ENCODE data around the gene NR4A3. TPM values are rescaled to one million over a fixed set of nuclear protein-coding genes. Genes with fewer than 3 reads are reported as not detected.

The NR4A3 gene
- polyA plus RNA-seq, 1 donor (not counting 4 experiments of a cell fraction or from before 2014, with no cell fraction given): 0.16 TPM

DNA sequence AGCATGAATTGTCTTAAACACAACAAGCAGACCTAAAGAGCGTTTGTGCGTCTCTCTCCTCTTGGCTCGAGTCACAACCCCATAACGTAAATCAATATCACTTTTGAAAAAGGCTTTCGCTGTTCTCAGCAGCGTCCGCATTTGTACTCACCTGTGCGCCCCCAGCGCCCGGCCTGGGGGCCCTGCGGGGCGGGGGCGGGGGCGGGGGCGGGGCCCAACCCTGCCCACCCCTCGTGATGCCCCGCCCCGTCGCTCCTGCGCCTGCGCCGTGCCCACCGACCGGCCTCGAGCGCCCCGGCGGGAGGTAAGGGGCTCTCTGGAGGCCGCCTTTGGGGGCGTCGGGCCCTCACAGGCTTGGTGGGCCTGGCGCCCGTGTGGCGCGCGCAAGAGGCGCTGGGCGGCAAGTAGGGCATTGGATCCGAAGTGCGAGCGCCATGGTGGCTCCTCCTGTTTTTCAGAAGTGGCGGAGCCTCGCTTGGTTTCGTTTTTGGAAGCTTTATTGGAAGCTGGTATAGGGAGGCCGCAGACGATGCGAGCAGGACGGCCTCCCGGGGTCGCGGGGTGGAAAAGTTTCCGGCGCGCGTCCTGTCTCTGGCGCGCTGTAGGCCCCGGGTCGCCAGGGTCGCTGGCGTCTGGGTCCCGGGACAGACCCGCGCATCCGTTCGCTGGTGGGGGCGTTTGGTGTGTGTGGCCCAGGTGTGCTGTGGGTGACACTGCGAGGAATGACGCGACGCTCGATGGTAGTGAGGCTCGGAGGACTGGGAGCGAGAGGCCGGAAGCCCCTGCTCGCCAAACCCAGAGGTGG is 84.9 kb downstream of the NR4A3 start, which contains the start of gene STX17:
Gene STX17 (plus strand): TSS at position 252 of the 805 bp plus-strand sequence. CDS start 8,586 bp downstream, outside the sequence.
- Histone ChIP-seq H3K9me3 (ENCODE audit: control insufficient read depth, low read depth, low read length) (no peaks in the 10 kb centered on the region), H3K4me1 (ENCODE audit: control insufficient read depth, extremely low read depth, insufficient read depth, low read length) (peaks cover 13% of the 10 kb centered on the region), H2AFZ (ENCODE audit: control insufficient read depth, low read length) (peak within 1 kb of the TSS; percentile 70), H3K79me2 (ENCODE audit: control insufficient read depth, insufficient read depth, low read length) (peaks cover 29% of the 10 kb centered on the region), H3K9me1 (ENCODE audit: control insufficient read depth, extremely low read depth, insufficient read depth, low read length) (no peaks in the 10 kb centered on the region), H3K36me3 (ENCODE audit: control insufficient read depth in 2 of 2, extremely low read depth in 1 of 2, insufficient read depth in 2 of 2, low read length in 2 of 2) (no peaks in the 10 kb centered on the region), H3K4me2 (ENCODE audit: control insufficient read depth, extremely low read depth, insufficient read depth, low read depth, low read length) (peak within 1 kb of the TSS; percentile 96), H3K9ac (ENCODE audit: control insufficient read depth, extremely low read depth, insufficient read depth, low read length) (peak within 1 kb of the TSS; percentile 93), H3K4me3 (ENCODE audit: control insufficient read depth in 2 of 3, extremely low read depth in 1 of 3, insufficient read depth in 2 of 3, low read depth in 1 of 3, low read length in 3 of 3) (peak within 1 kb of the TSS; percentile 80 to 90 (median 87)), H4K20me1 (ENCODE audit: control insufficient read depth, extremely low read depth, insufficient read depth, low read length) (no peaks in the 10 kb centered on the region), H3K27me3 (ENCODE audit: control insufficient read depth, extremely low read depth, insufficient read depth, low read length) (no peaks in the 10 kb centered on the region), H3K27ac (ENCODE audit: control insufficient read depth, insufficient read depth, low read length) (peak within 1 kb of the TSS; percentile 87)
- DNase-seq (ENCODE audit: low read depth, low spot score) (no peak), FAIRE-seq (no peak)
- dilution Hi-C loops (cut with MboI; ENCODE audit: extremely low pct_ligation_motif_present, low sequenced_read_pairs): no loop called here
- no peak for TF ChIP-seq EZH2 (IDR thresholded peaks at IDR 0.05; ENCODE audit: low read length)
- TF ChIP-seq CTCF (optimal IDR thresholded peaks at IDR 0.05 in 1 of 3, IDR thresholded peaks at IDR 0.05 in 1 of 3, conservative IDR thresholded peaks at IDR 0.05 in 1 of 3; ENCODE audit: extremely low read depth in 1 of 3, insufficient read depth in 2 of 3, low read length in 3 of 3): no peak

DNA sequence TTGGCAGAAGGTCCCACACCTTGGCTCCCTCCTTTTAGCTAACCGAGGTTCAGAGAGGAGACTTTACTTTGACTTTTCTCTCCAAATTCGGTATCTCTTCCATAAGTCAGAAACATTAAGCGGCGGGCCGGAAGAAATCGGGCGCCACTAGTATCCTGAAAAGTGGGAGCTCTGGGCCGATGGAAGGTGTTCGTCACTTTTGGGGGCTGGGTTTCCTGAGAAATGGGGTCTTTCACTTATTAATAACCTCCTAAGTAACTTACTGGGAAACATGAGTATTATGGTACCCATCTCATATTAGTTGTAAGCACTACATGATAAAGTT is 85.5 kb downstream of the NR4A3 start:
- FAIRE-seq (no peak), DNase-seq (ENCODE audit: low read depth, low spot score) (no peak)
- no peaks in the 10 kb centered on the region for H3K27me3 ChIP-seq (ENCODE audit: control insufficient read depth, extremely low read depth, insufficient read depth, low read length)
- peak overlapping the region; percentile 91 for H3K4me2 ChIP-seq (ENCODE audit: control insufficient read depth, extremely low read depth, insufficient read depth, low read depth, low read length)
- no peaks in the 10 kb centered on the region for H3K9me3 ChIP-seq (ENCODE audit: control insufficient read depth, low read depth, low read length)
- no peaks in the 10 kb centered on the region for H4K20me1 ChIP-seq (ENCODE audit: control insufficient read depth, extremely low read depth, insufficient read depth, low read length)
- H3K9ac ChIP-seq (ENCODE audit: control insufficient read depth, extremely low read depth, insufficient read depth, low read length): peak overlapping the region; percentile 93
- H3K4me3 ChIP-seq (ENCODE audit: control insufficient read depth in 2 of 3, extremely low read depth in 1 of 3, insufficient read depth in 2 of 3, low read depth in 1 of 3, low read length in 3 of 3): peak overlapping the region; percentile 80 to 90 (median 87)
- H3K27ac ChIP-seq (ENCODE audit: control insufficient read depth, insufficient read depth, low read length): peak overlapping the region; percentile 87
- H3K36me3 ChIP-seq (ENCODE audit: control insufficient read depth in 2 of 2, extremely low read depth in 1 of 2, insufficient read depth in 2 of 2, low read length in 2 of 2): no peaks in the 10 kb centered on the region
- no peak for TF ChIP-seq CTCF (optimal IDR thresholded peaks at IDR 0.05 in 1 of 3, IDR thresholded peaks at IDR 0.05 in 1 of 3, conservative IDR thresholded peaks at IDR 0.05 in 1 of 3; ENCODE audit: extremely low read depth in 1 of 3, insufficient read depth in 2 of 3, low read length in 3 of 3)
- TF ChIP-seq EZH2 (IDR thresholded peaks at IDR 0.05; ENCODE audit: low read length): no peak
- H2AFZ ChIP-seq (ENCODE audit: control insufficient read depth, low read length): peak overlapping the region; percentile 59
- H3K4me1 ChIP-seq (ENCODE audit: control insufficient read depth, extremely low read depth, insufficient read depth, low read length): peaks cover 13% of the 10 kb centered on the region
- dilution Hi-C loops (cut with MboI; ENCODE audit: extremely low pct_ligation_motif_present, low sequenced_read_pairs): no loop called here
- no peaks in the 10 kb centered on the region for H3K9me1 ChIP-seq (ENCODE audit: control insufficient read depth, extremely low read depth, insufficient read depth, low read length)
- H3K79me2 ChIP-seq (ENCODE audit: control insufficient read depth, insufficient read depth, low read length): peaks cover 31% of the 10 kb centered on the region

Data from keratinocyte (primary cell).